DND-41 (cell line): ENCODE data around the gene SCN5A.

Experiments used
- ATAC-seq: fragments of 200-7000 bp; cut with Tn5 transposase; 3 replicates; pipeline ENCODE4 v1.9.1; 2021; ENCODE audit warnings: low read depth; ENCODE audit not compliant: insufficient read depth
- DNase-seq: peaks from one replicate; pipeline ENCODE4 v3.0.0-alpha.2; 2020
- H2AFZ ChIP-seq: 2 replicates; pipeline ENCODE4 v1.6.0; 2012; ENCODE audit warnings: low read depth, low read length
- H3K27ac ChIP-seq: 2 replicates; pipeline ENCODE4 v1.5.1; 2012; ENCODE audit warnings: low read length, inconsistent platforms
- H3K27me3 ChIP-seq: fragments of 200-600 bp; sonication (generic); 2 replicates; pipeline ENCODE4 v1.6.0; 2012; ENCODE audit warnings: low read length, mild to moderate bottlenecking, inconsistent platforms; ENCODE audit not compliant: insufficient read depth, poor library complexity
- H3K36me3 ChIP-seq: 2 replicates; pipeline ENCODE4 v1.5.1; 2012; ENCODE audit warnings: low read length, inconsistent platforms; ENCODE audit not compliant: insufficient read depth
- H3K4me1 ChIP-seq: 2 replicates; pipeline ENCODE4 v1.5.1; 2012; ENCODE audit warnings: mild to moderate bottlenecking, low read length; ENCODE audit not compliant: insufficient read depth
- H3K4me2 ChIP-seq: 2 replicates; pipeline ENCODE4 v1.6.0; 2012; ENCODE audit warnings: mild to moderate bottlenecking, moderate library complexity, low read length, inconsistent platforms; ENCODE audit not compliant: insufficient read depth
- H3K4me3 ChIP-seq, 2 experiments: fragments of 200-600 bp in 1 of 2; shearing (Covaris generic) in 1 of 2; 2 replicates each; pipeline ENCODE4 v1.5.1; 2012 to 2016; ENCODE audit warnings: inconsistent platforms in 2 of 2, low read length in 2 of 2, mild to moderate bottlenecking in 2 of 2, low read depth in 1 of 2, moderate library complexity in 1 of 2
- H3K79me2 ChIP-seq: 2 replicates; pipeline ENCODE4 v1.6.0; 2012; ENCODE audit warnings: low read length, inconsistent platforms; ENCODE audit not compliant: insufficient read depth
- H3K9ac ChIP-seq: 2 replicates; pipeline ENCODE4 v1.6.0; 2012; ENCODE audit warnings: low read depth, mild to moderate bottlenecking, inconsistent platforms, low read length, moderate library complexity
- H3K9me3 ChIP-seq: 2 replicates; pipeline ENCODE4 v1.5.1; 2012; ENCODE audit warnings: low read length, moderate library complexity, mild to moderate bottlenecking, inconsistent platforms; ENCODE audit not compliant: insufficient read depth, severe bottlenecking
- H4K20me1 ChIP-seq: 2 replicates; pipeline ENCODE4 v1.6.0; 2012; ENCODE audit warnings: low read length; ENCODE audit not compliant: insufficient read depth
- CTCF ChIP-seq: IDR thresholded peaks from 2 replicates; pipeline ENCODE4 v1.5.1; 2012; ENCODE audit warnings: borderline replicate concordance, low read length, moderate library complexity, mild to moderate bottlenecking; ENCODE audit not compliant: poor library complexity, severe bottlenecking; ENCODE audit errors: extremely low read depth
- EZH2 ChIP-seq: IDR thresholded peaks from 3 replicates; pipeline ENCODE4 v1.6.1; 2012; ENCODE audit warnings: borderline replicate concordance, low read depth, mild to moderate bottlenecking, moderate library complexity, low read length, inconsistent platforms; ENCODE audit not compliant: severe bottlenecking

The SCN5A gene

DNA sequence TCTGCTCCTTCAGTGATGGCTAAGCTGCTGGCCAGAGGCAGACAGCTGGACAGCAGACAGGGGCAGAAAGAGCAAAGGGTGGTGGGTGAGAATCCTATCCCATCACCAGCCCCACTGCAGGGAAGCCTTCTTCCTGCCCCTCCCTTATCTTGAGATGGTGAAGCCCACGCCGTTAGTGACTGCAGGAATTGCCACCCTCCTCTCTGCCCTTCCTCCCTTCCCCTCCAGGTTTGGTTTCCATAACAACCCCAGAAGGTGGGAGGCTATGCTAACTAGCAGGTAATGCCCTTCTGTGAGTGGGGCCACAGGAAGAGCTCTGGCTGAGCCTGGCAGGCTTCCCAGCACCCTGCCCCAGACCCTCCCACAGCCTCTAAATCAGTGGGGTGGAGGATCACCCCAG, 32.8 kb downstream of the SCN5A start:
- no peaks in the 10 kb centered on the region for H3K9me3 ChIP-seq
- DNase-seq (no peak), ATAC-seq (no peak)
- H3K4me1 ChIP-seq, result no peaks in the 10 kb centered on the region
- no peaks in the 10 kb centered on the region for H3K36me3 ChIP-seq
- peaks cover 5% of the 10 kb centered on the region; the same call in 1 of the 2 replicates for H4K20me1 ChIP-seq
- no peak overlapping the region for H3K4me2 ChIP-seq
- no peak overlapping the region for H3K9ac ChIP-seq
- H3K79me2 ChIP-seq, result no peaks in the 10 kb centered on the region
- no peak overlapping the region for H3K27ac ChIP-seq
- H2AFZ ChIP-seq, result no peak overlapping the region
- no peak for TF ChIP-seq CTCF
- no peak for TF ChIP-seq EZH2
- H3K27me3 ChIP-seq, result peaks cover 16% of the 10 kb centered on the region
- no peak overlapping the region for H3K4me3 ChIP-seq

- H2AFZ ChIP-seq, result no peak overlapping the region
- H3K4me2 ChIP-seq, result no peak overlapping the region
- no peak for ATAC-seq
- H3K27me3 ChIP-seq, result peaks cover 16% of the 10 kb centered on the region
- no peaks in the 10 kb centered on the region for H3K79me2 ChIP-seq
- no peak for TF ChIP-seq CTCF
- no peak for TF ChIP-seq EZH2
- peaks cover 5% of the 10 kb centered on the region; the same call in 1 of the 2 replicates for H4K20me1 ChIP-seq
- no peaks in the 10 kb centered on the region for H3K9me3 ChIP-seq
- no peaks in the 10 kb centered on the region for H3K4me1 ChIP-seq
- no peak overlapping the region for H3K27ac ChIP-seq
- no peaks in the 10 kb centered on the region for H3K36me3 ChIP-seq
- no peak overlapping the region for H3K9ac ChIP-seq
- DNase-seq, result no peak
- no peak overlapping the region for H3K4me3 ChIP-seq
Measured at GRCh38 chr3:38616111-38616510, 33.4 kb downstream of the SCN5A start.

- no peak overlapping the region for H3K4me2 ChIP-seq
- ATAC-seq (no peak), DNase-seq (no peak)
- H3K4me3 ChIP-seq, result no peak overlapping the region
- no peaks in the 10 kb centered on the region for H3K36me3 ChIP-seq
- H3K79me2 ChIP-seq, result no peaks in the 10 kb centered on the region
- H3K27me3 ChIP-seq, result peaks cover 16% of the 10 kb centered on the region
- H2AFZ ChIP-seq, result no peak overlapping the region
- TF ChIP-seq EZH2 (no peak), CTCF (no peak)
- H4K20me1 ChIP-seq, result peaks cover 5% of the 10 kb centered on the region; the same call in 1 of the 2 replicates
- no peaks in the 10 kb centered on the region for H3K4me1 ChIP-seq
- no peak overlapping the region for H3K9ac ChIP-seq
- no peaks in the 10 kb centered on the region for H3K9me3 ChIP-seq
- H3K27ac ChIP-seq, result no peak overlapping the region
Measured at GRCh38 chr3:38614651-38615352, 34.7 kb downstream of the SCN5A start.
